Endothelial cell of umbilical vein (primary cell): ENCODE measurements around the gene FOXP1. TPM values are rescaled to one million over a fixed set of nuclear protein-coding genes. Genes with fewer than 3 reads are reported as not detected.
A peak's percentile ranks its signal among the peaks of the same experiment; 100 is the strongest.

Experiments
- BruUV-seq: library from RNA; stranded (reverse); fragments of 400-500 nt; replicated peaks from 2 replicates; lab custom pipeline; 2021; lab: Mats Ljungman, UMichigan
- CTCF ChIA-PET: fragments of 300-600, 350-600 bp; sonication (Branson Sonifier 250); formaldehyde crosslinking; loops from one replicate; lab custom pipeline; 2021; ENCODE audit warnings: antibody characterized with exemption, inconsistent platforms; lab: Charles Lee
- POLR2A ChIA-PET: fragments of 300-600, 350-600 bp; sonication (Branson Sonifier 250); formaldehyde crosslinking; loops from one replicate; lab custom pipeline; 2021; ENCODE audit warnings: antibody characterized with exemption, inconsistent platforms; lab: Charles Lee
- DNase-seq: peaks from one replicate; pipeline ENCODE4 v3.0.0-alpha.2; 2011; ENCODE audit warnings: low read depth, low spot score
- FAIRE-seq: peaks from 2 replicates; lab custom pipeline; 2011; peaks lifted over from hg19 to GRCh38; lab: Jason Lieb, UNC
- H2AFZ ChIP-seq: 2 replicates; pipeline ENCODE4 v1.6.0; 2012; ENCODE audit warnings: low read depth, low read length, control low read depth, inconsistent platforms
- H3K27ac ChIP-seq: 2 replicates; pipeline ENCODE4 v1.5.1; 2011; ENCODE audit warnings: low read depth, mild to moderate bottlenecking, control low read depth, low read length, moderate library complexity; ENCODE audit not compliant: insufficient read depth
- H3K27me3 ChIP-seq, 2 experiments: 2 replicates each; pipeline versions ENCODE4 v1.6.0 to v1.6.1; 2011; ENCODE audit warnings: low read length in 2 of 2, mixed read lengths in 1 of 2; ENCODE audit not compliant: control insufficient read depth in 2 of 2, insufficient read depth in 2 of 2
- H3K36me3 ChIP-seq, 2 experiments: 2 replicates in 1 of 2; 3 replicates in 1 of 2; pipeline ENCODE4 v1.5.1; 2011; ENCODE audit warnings: low read length in 2 of 2, mild to moderate bottlenecking in 1 of 2, moderate library complexity in 1 of 2; ENCODE audit not compliant: control insufficient read depth in 2 of 2, insufficient read depth in 2 of 2; ENCODE audit errors: extremely low read depth in 1 of 2
- H3K4me1 ChIP-seq: 3 replicates; pipeline ENCODE4 v1.5.1; 2011; ENCODE audit warnings: mild to moderate bottlenecking, low read length; ENCODE audit not compliant: control insufficient read depth, insufficient read depth; ENCODE audit errors: extremely low read depth
- H3K4me2 ChIP-seq: 2 replicates; pipeline ENCODE4 v1.6.1; 2011; ENCODE audit warnings: low read length, control low read depth, mixed read lengths; ENCODE audit not compliant: insufficient read depth
- H3K4me3 ChIP-seq, 3 experiments: fragments of 200-600 bp in 1 of 3; sonication (generic), shearing (Covaris generic) in 1 of 3; replicated peaks in 1 of 3; 2 replicates each; pipeline ENCODE4 v1.5.1; 2011 to 2016; ENCODE audit warnings: control low read depth in 3 of 3, low read length in 3 of 3, mild to moderate bottlenecking in 2 of 3, inconsistent platforms in 1 of 3, low read depth in 1 of 3, moderate library complexity in 1 of 3; ENCODE audit not compliant: insufficient read depth in 1 of 3
- H3K79me2 ChIP-seq: 2 replicates; pipeline ENCODE4 v1.6.0; 2012; ENCODE audit warnings: low read length, inconsistent platforms; ENCODE audit not compliant: control insufficient read depth, insufficient read depth
- H3K9ac ChIP-seq: replicated peaks from 2 replicates; pipeline ENCODE3; 2011; ENCODE audit warnings: low read length, control low read depth; ENCODE audit not compliant: insufficient read depth; ENCODE audit errors: extremely low read depth
- H3K9me1 ChIP-seq: replicated peaks from 3 replicates; pipeline ENCODE4 v1.6.0; 2011; ENCODE audit warnings: mild to moderate bottlenecking, low read length; ENCODE audit not compliant: control insufficient read depth, insufficient read depth; ENCODE audit errors: extremely low read depth
- H3K9me3 ChIP-seq: replicated peaks from 2 replicates; pipeline ENCODE4 v1.5.1; 2012; ENCODE audit warnings: low read length, inconsistent platforms; ENCODE audit not compliant: control insufficient read depth, insufficient read depth
- H4K20me1 ChIP-seq: replicated peaks from 2 replicates; pipeline ENCODE3; 2011; ENCODE audit warnings: mild to moderate bottlenecking, low read length; ENCODE audit not compliant: control insufficient read depth, insufficient read depth; ENCODE audit errors: extremely low read depth
- CTCF ChIP-seq, 2 donors: IDR thresholded peaks; 1 replicate in 1 of 2; 2 replicates in 1 of 2; pipeline ENCODE4 v1.5.1; 2011; ENCODE audit warnings: low read length in 2 of 2, mild to moderate bottlenecking in 2 of 2, moderate library complexity in 2 of 2, control low read depth in 1 of 2, inconsistent platforms in 1 of 2, low read depth in 1 of 2; ENCODE audit not compliant: insufficient read depth in 1 of 2; ENCODE audit errors: extremely low read depth in 1 of 2
- EZH2 ChIP-seq: IDR thresholded peaks from 2 replicates; pipeline ENCODE4 v1.6.1; 2012; ENCODE audit warnings: borderline replicate concordance, low read depth, mild to moderate bottlenecking, moderate library complexity, low read length, inconsistent platforms; ENCODE audit not compliant: severe bottlenecking
- FOS ChIP-seq: IDR thresholded peaks from 2 replicates; pipeline ENCODE4 v1.6.1; 2011; ENCODE audit warnings: mild to moderate bottlenecking, low read length, moderate library complexity, borderline replicate concordance; ENCODE audit not compliant: insufficient read depth
- GATA2 ChIP-seq: IDR thresholded peaks from 2 replicates; pipeline ENCODE4 v1.7.0; 2011; ENCODE audit warnings: low read depth, mild to moderate bottlenecking, moderate library complexity, mixed read lengths, low read length; ENCODE audit not compliant: insufficient read length, insufficient read depth
- JUN ChIP-seq: IDR thresholded peaks from 2 replicates; pipeline ENCODE4 v1.6.1; 2011; ENCODE audit warnings: borderline replicate concordance, low read depth; ENCODE audit not compliant: insufficient read length, insufficient read depth
- MAX ChIP-seq: IDR thresholded peaks from 2 replicates; pipeline ENCODE4 v1.6.1; 2011; ENCODE audit not compliant: insufficient read depth, insufficient read length
- MYC ChIP-seq: IDR thresholded peaks from one replicate; pipeline ENCODE4 v1.6.1; 2011; ENCODE audit warnings: mild to moderate bottlenecking, low read depth, low read length
- POLR2A ChIP-seq: IDR thresholded peaks from 2 replicates; pipeline ENCODE4 v1.6.1; 2012; ENCODE audit warnings: low read depth, mild to moderate bottlenecking, control low read depth, low read length
- POLR2AphosphoS5 ChIP-seq: IDR thresholded peaks from 2 replicates; pipeline ENCODE4 v1.6.1; 2012; ENCODE audit warnings: low read depth, mild to moderate bottlenecking, control low read depth, low read length, moderate library complexity; ENCODE audit not compliant: insufficient read depth
- dilution Hi-C: fragments of 300-500 bp; cut with MboI; formaldehyde crosslinking; loops from one replicate; pipeline ENCODE4 v1.15.0; 2019; ENCODE audit warnings: low sequenced_read_pairs; ENCODE audit not compliant: extremely low pct_ligation_motif_present
- intact Hi-C: fragments of 100-400 bp; cut with micrococcal nuclease; formaldehyde crosslinking; loops from one replicate; pipeline ENCODE4 v1.10.0; 2022
- polyA plus RNA-seq, 4 experiments: library from polyadenylated mRNA; depleted of rRNA in 3 of 4; stranded (reverse) in 3 of 4; unstranded in 1 of 4; fragments of >200 nt; gene quantifications; 2 replicates each; pipeline versions ENCODE4 v1.2.1 to v1.2.3, GENCODE V29; 2011 to 2012; ENCODE audit warnings: missing spikeins in 1 of 4
- total RNA-seq: library from RNA; stranded (reverse); gene quantifications from 2 replicates; pipeline ENCODE4 v1.2.3, GENCODE V29; 2021

The FOXP1 gene
- total and polyA plus RNA-seq, 2 donors (not counting 3 experiments of a cell fraction or from before 2014, with no cell fraction given): 41.0 to 107 TPM

GRCh38 chr3:71088019-71088708, 495.4 kb downstream of the FOXP1 start:
- ChIA-PET POLR2A (no interaction called here), CTCF (interaction anchor here (1.5 kb wide), 1 partner anchor 26 kb away, joined by 3 read pairs; no protein-coding TSS in a partner anchor)
- H3K9ac ChIP-seq: no peak overlapping the region
- TF ChIP-seq JUN (no peak), GATA2 (no peak), POLR2AphosphoS5 (no peak), CTCF (IDR thresholded peaks at IDR 0.05; ENCODE audit: extremely low read depth in 1 of 2, insufficient read depth in 1 of 2, low read depth in 1 of 2, low read length in 2 of 2) (no peak), FOS (no peak), MAX (no peak), MYC (no peak), POLR2A (no peak), EZH2 (no peak)
- H3K79me2 ChIP-seq: peaks cover 1% of the 10 kb centered on the region
- peak overlapping the region; percentile 13 for H3K27ac ChIP-seq
- dilution Hi-C loops (no loop called here), intact Hi-C loops (no loop called here)
- FAIRE-seq: no peak
- H3K4me1 ChIP-seq: peaks cover 15% of the 10 kb centered on the region
- no peak for DNase-seq
- no peaks in the 10 kb centered on the region for H3K36me3 ChIP-seq
- no peak overlapping the region for H3K4me2 ChIP-seq
- no peak overlapping the region for H2AFZ ChIP-seq
- no peaks in the 10 kb centered on the region for H4K20me1 ChIP-seq
- H3K9me3 ChIP-seq: no peaks in the 10 kb centered on the region
- no peaks in the 10 kb centered on the region for H3K9me1 ChIP-seq
- no peaks in the 10 kb centered on the region for H3K27me3 ChIP-seq
- no TSS peak for BruUV-seq
- no peak overlapping the region for H3K4me3 ChIP-seq
